GM18870 (cell line): ENCODE measurements around the gene PHYKPL.

ENCODE experiments used
- ATAC-seq: cut with Tn5 transposase; IDR thresholded peaks from one replicate; pipeline ENCODE4 v1.9.1; 2021; ENCODE audit warnings: moderate library complexity; ENCODE audit not compliant: unreplicated experiment

Gene PHYKPL

DNA sequence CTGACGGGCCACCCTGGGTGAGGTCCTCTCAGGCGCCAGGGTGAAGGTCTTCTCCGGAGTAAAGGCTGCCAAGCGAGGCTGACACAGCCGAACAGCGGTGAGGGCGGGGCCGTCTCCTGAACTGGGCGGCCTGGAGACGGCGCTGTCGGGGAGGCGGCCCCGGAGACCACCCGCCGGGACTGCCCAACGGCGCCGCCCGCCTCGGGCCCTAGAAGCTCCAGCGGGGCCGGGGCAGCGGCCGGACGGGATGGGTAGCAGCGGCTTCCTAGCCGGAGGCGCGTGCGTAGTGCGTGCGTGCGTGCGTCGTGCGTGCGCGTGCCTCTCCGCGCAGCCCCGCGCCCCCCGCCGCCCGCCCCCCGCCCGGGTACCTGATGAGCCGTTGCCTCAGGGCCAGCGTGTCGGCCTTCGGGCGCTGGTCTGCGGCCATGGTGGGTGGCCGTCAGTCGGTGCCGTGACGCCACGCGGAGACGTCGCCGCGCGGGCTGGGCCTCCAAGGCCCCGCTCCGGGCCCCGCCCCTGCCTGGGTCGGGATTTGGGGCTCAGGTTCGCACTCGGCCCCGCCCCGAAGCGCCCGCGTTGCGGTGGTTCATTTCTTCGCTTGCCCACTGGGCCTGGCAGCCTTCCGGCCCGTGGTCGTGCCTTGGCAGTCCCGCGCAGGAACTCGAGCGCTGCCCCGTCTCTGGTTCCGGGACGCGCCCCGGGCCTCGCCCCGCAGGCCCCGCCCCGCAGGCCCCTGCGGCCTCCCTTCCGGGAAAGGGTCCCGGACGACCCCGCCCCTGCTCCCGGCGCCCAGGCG is at the start of gene PHYKPL:
Gene PHYKPL, minus strand, starts transcription at position 679 of the 796 bp plus-strand sequence. Its CDS starts 252 bp downstream, at position 427.
- peak; percentile 54 for ATAC-seq

- ATAC-seq = no peak
Observed at GRCh38 chr5:178282391-178282790, 49.8 kb upstream of the PHYKPL start.

- no peak for ATAC-seq
Observed at GRCh38 chr5:178281331-178281730, 48.7 kb upstream of the PHYKPL start.

- no peak for ATAC-seq
Observed at GRCh38 chr5:178280631-178281030, 48.0 kb upstream of the PHYKPL start.

DNA sequence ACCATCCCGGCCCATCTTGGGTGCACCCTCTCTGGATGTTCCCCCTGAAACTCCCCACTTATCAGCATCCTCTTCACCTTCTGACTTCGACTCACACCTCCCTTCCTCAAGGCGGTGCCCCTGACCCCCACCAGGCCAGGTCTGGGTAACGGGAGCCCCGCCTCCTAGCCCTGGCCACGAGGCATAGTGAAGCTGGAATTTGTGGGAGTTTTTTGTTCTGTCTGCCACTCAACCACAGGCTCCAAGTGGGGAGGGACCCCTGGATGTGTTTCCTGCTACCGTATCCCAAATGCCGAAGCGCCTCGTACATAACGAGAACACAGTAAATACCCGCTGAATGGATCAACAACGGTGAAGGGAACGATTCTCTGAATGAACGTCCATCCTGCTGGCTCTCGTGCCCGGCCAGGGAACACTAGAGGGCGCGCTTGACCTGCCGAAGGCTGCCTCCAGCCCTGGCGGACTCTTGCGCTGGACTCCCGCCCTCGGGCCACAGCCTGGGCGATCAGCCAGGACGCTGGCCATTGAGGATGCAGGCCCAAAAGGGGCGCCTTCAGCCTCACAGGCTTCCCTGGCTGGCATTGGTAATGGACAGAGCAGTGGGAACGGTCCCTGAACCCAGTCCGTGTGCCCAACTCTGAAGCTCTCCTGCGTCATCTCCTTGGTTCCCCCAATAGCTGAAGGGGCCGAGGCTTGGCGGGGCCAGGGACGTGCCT is 47.3 kb upstream of the PHYKPL start:
- no peak for ATAC-seq

GRCh38 chr5:178279026-178279722 is 46.6 kb upstream of the PHYKPL start:
- no peak for ATAC-seq

DNA sequence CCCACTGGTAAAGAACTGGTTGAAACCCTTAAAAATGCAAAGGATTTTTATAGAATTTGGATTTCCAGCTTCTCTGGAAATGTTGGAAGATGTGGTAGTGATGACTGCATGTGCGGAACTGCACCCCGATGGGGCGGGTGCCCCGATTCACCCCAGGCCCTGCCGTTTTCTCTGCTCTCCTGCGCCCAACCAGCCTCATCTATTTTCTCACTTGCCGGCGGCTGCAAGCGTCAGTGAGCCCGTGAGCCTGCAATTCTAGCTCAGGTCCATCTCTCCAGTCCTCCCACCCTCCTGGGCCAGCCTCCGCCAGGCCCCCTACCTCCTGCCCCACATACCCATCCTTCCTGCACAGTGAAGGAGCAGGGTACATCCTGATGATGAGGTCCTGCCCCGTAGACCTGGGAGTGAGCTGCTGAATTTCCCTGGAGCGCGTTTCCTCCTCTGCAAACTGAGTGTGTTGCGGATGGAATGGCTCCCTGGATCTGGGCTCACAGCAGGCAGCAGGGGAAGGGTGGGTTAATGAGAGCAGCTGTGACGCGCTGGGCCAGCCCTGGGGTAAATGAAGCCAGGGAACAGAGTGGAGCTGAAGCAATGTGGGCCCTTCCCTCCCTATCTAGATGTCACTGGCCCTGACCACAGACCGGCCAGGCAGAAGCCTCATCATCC is 45.9 kb upstream of the PHYKPL start:
- ATAC-seq = no peak

GRCh38 chr5:178277866-178278265 is 45.3 kb upstream of the PHYKPL start:
- no peak for ATAC-seq

GRCh38 chr5:178277346-178277745 is 44.7 kb upstream of the PHYKPL start:
- ATAC-seq = no peak

DNA sequence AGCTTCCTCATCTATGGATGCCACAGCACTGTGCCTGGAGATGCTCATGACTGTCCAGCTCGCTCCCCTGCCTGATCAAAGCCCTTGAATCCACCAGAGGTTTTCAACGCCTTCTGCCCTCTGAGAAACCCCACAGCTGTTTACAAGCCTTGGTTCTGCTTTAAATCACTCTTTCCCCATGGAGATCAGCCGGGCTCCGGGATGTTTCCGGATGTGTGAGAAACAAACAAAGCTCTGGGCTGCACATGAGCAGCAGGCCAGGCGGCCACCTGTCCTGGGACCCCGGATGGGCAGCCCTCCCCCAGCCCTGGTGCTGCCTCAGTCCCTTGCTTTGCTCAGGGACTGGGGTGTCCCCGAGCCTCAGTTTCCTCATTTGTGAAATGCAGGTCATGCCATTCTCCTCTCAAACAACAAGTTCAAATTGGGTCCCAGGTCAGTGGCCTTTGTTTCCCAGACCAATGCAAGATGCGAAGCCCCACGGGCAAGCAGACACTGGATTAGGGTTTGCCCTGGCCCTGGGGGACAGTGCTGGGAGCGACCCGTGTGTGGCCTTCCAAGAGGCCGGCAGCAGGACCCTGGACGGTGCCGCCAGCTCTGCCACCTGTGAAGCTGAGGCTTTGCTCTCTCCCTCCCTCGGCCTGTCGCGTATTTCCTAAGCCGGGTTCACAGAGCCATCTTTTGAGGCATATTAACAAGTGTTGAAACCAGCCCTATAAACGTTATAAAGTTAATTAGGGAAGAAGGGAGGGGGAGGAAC is 42.4 kb upstream of the PHYKPL start:
- no peak for ATAC-seq

- ATAC-seq = no peak
Observed at GRCh38 chr5:178273665-178274541, 41.3 kb upstream of the PHYKPL start.

GRCh38 chr5:178273041-178273440 is 40.4 kb upstream of the PHYKPL start:
- no peak for ATAC-seq

- ATAC-seq = no peak
Observed at GRCh38 chr5:178272591-178272990, 40.0 kb upstream of the PHYKPL start.

DNA sequence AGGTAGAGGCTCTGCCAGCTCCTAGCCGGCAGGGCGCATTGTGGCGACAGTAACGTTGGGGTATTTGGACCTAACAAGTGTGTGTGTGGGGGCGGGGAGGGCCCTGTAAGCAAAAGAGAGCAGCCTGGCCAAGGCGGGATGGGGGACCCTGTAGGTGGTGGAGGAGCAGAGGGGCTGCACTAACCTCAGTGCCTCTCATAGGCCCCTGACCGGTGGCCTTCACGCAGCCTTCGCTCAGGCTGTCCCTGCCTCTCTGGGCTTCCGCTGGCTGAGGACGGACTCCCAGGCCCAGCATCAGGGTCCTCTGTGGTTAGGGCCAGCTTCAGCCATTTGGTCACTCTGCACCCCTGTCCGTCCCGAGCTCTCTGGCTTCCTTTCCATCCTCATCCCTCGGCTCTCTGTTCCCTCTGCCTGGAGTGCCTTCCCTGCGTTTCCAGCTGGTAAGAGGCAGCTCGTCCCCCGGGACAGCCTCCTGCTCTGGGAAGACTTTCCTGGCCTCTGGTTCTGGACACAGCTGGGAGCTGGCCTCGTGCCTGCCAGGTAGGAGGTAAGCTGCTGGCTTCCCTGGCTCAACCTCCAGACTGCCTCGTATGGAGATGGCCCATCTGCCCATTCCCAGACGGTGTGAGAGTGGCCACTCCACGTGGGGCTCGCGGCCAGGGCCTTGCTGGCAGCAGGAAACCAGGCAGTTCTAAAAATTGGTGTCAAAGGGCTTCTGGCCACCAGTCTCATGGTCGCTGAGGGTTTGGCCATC is 39.3 kb upstream of the PHYKPL start:
- ATAC-seq = no peak

GRCh38 chr5:178271231-178271630 is 38.6 kb upstream of the PHYKPL start:
- no peak for ATAC-seq

- no peak for ATAC-seq
Observed at GRCh38 chr5:178269499-178269898, 36.9 kb upstream of the PHYKPL start.

- ATAC-seq = no peak
Observed at GRCh38 chr5:178267876-178268275, 35.3 kb upstream of the PHYKPL start.

- no peak for ATAC-seq
Observed at GRCh38 chr5:178267245-178267644, 34.6 kb upstream of the PHYKPL start.

DNA sequence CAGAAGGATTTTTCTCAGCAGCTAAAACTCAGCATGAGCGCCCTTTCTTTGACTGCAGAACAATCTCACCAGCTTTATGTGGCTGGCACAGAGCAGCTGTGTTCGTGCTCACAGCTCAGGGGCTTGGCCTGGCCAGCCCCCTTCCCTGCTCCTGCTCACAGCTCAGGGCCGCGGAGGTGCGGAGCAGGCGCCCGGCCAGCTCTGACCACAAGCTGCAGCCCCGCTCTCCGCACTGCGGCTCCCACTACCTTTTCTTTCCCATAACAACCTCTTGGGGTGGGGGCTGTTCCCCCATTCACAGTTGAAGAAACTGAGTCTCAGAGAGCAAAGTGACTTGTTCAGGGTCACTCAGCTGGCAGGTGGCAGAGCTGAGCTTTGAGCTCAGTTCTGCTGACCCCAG is 34.0 kb upstream of the PHYKPL start:
- no peak for ATAC-seq
